ENCODE results near the gene STX12. TPM values are rescaled to one million over a fixed set of nuclear protein-coding genes. Genes with fewer than 3 reads are reported as not detected.

The STX12 gene
- total and polyA plus RNA-seq, 2 of the 4 experiments (the other 2 are of a cell fraction), result 28.6 to 54.8 TPM

- CTCF ChIA-PET, result interaction anchor here (0.9 kb wide), 1 partner anchor 38 kb away, joined by 3 read pairs; the partner anchor contains the start of gene FAM76A
Observed at GRCh38 chr1:27763358-27763757, 9.7 kb upstream of the STX12 start.

More at GRCh38 chr1:27763358-27763757, 9.7 kb upstream of the STX12 start:
- peaks cover 7% of the 10 kb centered on the region for H3K36me3 ChIP-seq (ENCODE audit: control insufficient read depth, insufficient read depth, low read length)
- H2BK120ac ChIP-seq (ENCODE audit: low read depth, low read length), result no peak overlapping the region
- no peak overlapping the region for H4K5ac ChIP-seq (ENCODE audit: low read depth, low read length)
- H3K79me1 ChIP-seq (ENCODE audit: low read depth in 1 of 2, low read length in 2 of 2), result no peaks in the 10 kb centered on the region
- intact Hi-C loops (cut with micrococcal nuclease) (no loop called here), dilution Hi-C loops (cut with HindIII; ENCODE audit: low sequenced_read_pairs, unreplicated experiment) (no loop called here), in situ Hi-C loops (cut with MboI; ENCODE audit: low sequenced_read_pairs) (no loop called here)
- H3K27me3 ChIP-seq (ENCODE audit: control insufficient read depth, insufficient read depth, low read length), result no peaks in the 10 kb centered on the region
- DNase-seq, result no peak
- H2AK9ac ChIP-seq (replicated peaks; ENCODE audit: low read depth, low read length, poor library complexity), result no peak overlapping the region
- TF ChIP-seq RCOR1 (IDR thresholded peaks at IDR 0.05; ENCODE audit: insufficient replicate concordance, low read length), result no peak
- H4K8ac ChIP-seq (ENCODE audit: low read depth in 2 of 2, low read length in 2 of 2), result no peak overlapping the region
- H4K20me1 ChIP-seq (ENCODE audit: insufficient read depth, low read length), result no peaks in the 10 kb centered on the region
- no peak overlapping the region for H3K27ac ChIP-seq (ENCODE audit: insufficient read depth, low read length)
- H3K4me1 ChIP-seq (ENCODE audit: control insufficient read depth, insufficient read depth, low read length), result no peaks in the 10 kb centered on the region
- no peak overlapping the region for H3K4me2 ChIP-seq (ENCODE audit: low read depth, low read length)
- H3K18ac ChIP-seq (ENCODE audit: low read depth, low read length), result no peak overlapping the region
- no peak overlapping the region for H3K9ac ChIP-seq (ENCODE audit: low read depth, low read length)
- no peaks in the 10 kb centered on the region for H3K9me3 ChIP-seq (ENCODE audit: control insufficient read depth, insufficient read depth, low read length)
- no peak overlapping the region for H3K4ac ChIP-seq (ENCODE audit: low read depth, low read length)
- no peak overlapping the region for H3K23ac ChIP-seq (ENCODE audit: low read depth, low read length)
- no peak for ATAC-seq (ENCODE audit: low read depth)
- H2AK5ac ChIP-seq (ENCODE audit: low read depth, low read length), result no peak overlapping the region
- no CpG with 5 or more reads among the region's 4 CpGs for WGBS, 2 experiments (ENCODE audit: extremely low coverage in 2 of 2, insufficient read length in 1 of 2)
- no peak overlapping the region for H2BK15ac ChIP-seq (ENCODE audit: low read depth, low read length)
- no TSS peak for BruUV-seq (replicated peaks)
- H3K4me3 ChIP-seq (ENCODE audit: insufficient read depth, low read depth, low read length), result no peak overlapping the region
- no peak overlapping the region for H3K14ac ChIP-seq (replicated peaks; ENCODE audit: low read depth, low read length)
- H4K91ac ChIP-seq (ENCODE audit: insufficient read depth, low read depth, low read length), result no peak overlapping the region
- H3K9me1 ChIP-seq (ENCODE audit: insufficient read depth, low read length), result 0 out of 2 replicates have a peak, but pooled peaks cover 2% of the 10 kb centered on the region
- no peak overlapping the region for H2AFZ ChIP-seq (replicated peaks; ENCODE audit: low read length, poor library complexity)
- POLR2A ChIA-PET (ENCODE audit: unreplicated experiment), result interaction anchor here (1.1 kb wide), 1 partner anchor 9 kb away, joined by 4 read pairs; the partner anchor contains the start of gene STX12
- H2BK20ac ChIP-seq (ENCODE audit: low read depth, low read length), result no peak overlapping the region
- no peak overlapping the region for H2BK5ac ChIP-seq (ENCODE audit: low read depth, low read length, poor library complexity, severe bottlenecking)
- no peak overlapping the region for H3K56ac ChIP-seq (ENCODE audit: extremely low read depth, insufficient read depth, low read length)

Measured in IMR-90 (cell line).